Activated naive CD4-positive, alpha-beta T cell treated with anti-CD3 and anti-CD28 coated beads, Interleukin-2, amount 10 ng/mL, durations not matched to agents 7 days and 5 days (primary cell): Measurements from ENCODE around the gene PKMYT1.

ENCODE experiments used
- CTCF ChIA-PET: fragments of 350-600 bp; sonication (Branson Sonifier 250); formaldehyde crosslinking; loops from one replicate; lab custom pipeline; 2021; ENCODE audit warnings: antibody characterized with exemption; lab: Charles Lee
- DNase-seq: peaks from one replicate; pipeline ENCODE4 v3.0.0-alpha.2; 2020
- H3K27ac Mint-ChIP-seq: one replicate; pipeline ENCODE4 v1.8.0; 2021; ENCODE audit warnings: mild to moderate bottlenecking, moderate library complexity, mixed read lengths
- H3K27me3 Mint-ChIP-seq: one replicate; pipeline ENCODE4 v1.8.0; 2021; ENCODE audit warnings: mild to moderate bottlenecking, mixed read lengths
- H3K36me3 Mint-ChIP-seq: one replicate; pipeline ENCODE4 v1.8.0; 2021; ENCODE audit warnings: mixed read lengths
- H3K4me1 Mint-ChIP-seq: one replicate; pipeline ENCODE4 v1.8.0; 2021; ENCODE audit warnings: mixed read lengths
- H3K4me3 Mint-ChIP-seq: one replicate; pipeline ENCODE4 v1.8.0; 2021; ENCODE audit warnings: mild to moderate bottlenecking, moderate library complexity, mixed read lengths
- H3K9me3 Mint-ChIP-seq: one replicate; pipeline ENCODE4 v1.8.0; 2021; ENCODE audit warnings: mixed read lengths

The PKMYT1 gene

GRCh38 chr16:3000540-3000939 is 20.3 kb upstream of the PKMYT1 start:
- CTCF ChIA-PET = interaction anchor here (0.6 to 17.3 kb wide), 2 partner anchors 26 to 36 kb away, joined by 3 to 300 read pairs; partner anchors contain the start of genes CLDN6, HCFC1R1, THOC6 and TNFRSF12A
- Mint-ChIP-seq H3K9me3 (no peaks in the 10 kb centered on the region), H3K36me3 (no peaks in the 10 kb centered on the region), H3K4me3 (no peak overlapping the region), H3K27me3 (peaks cover 69% of the 10 kb centered on the region), H3K4me1 (peaks cover 6% of the 10 kb centered on the region), H3K27ac (no peak overlapping the region)
- no peak for DNase-seq

DNA sequence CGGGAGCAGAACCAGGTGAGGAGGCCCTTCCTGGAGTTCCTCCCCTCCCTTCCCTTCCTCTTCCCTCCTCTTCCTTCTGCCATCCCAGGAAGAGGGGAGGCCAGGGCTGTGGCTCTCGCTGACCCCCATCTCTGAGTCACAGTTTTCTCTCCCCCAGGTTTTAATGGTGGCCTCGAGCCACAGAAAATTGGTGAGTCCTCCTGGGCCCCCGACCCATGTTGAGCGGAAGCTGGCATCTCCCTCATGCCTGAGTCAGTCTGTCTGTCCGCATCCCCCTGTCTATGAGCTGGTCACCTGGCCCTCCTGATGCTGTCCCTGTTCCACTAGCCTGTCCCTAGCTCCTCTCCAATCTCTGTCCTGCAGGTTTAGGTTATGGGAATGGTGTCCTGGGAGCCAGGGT is 19.7 kb upstream of the PKMYT1 start:
- H3K27ac Mint-ChIP-seq = no peak overlapping the region
- CTCF ChIA-PET = interaction anchor here (17.3 kb wide), 1 partner anchor 27 kb away, joined by 300 read pairs; the partner anchor contains the start of genes CLDN6, HCFC1R1, THOC6 and TNFRSF12A
- no peak overlapping the region for H3K4me3 Mint-ChIP-seq
- peaks cover 5% of the 10 kb centered on the region for H3K4me1 Mint-ChIP-seq
- H3K36me3 Mint-ChIP-seq = no peaks in the 10 kb centered on the region
- no peaks in the 10 kb centered on the region for H3K9me3 Mint-ChIP-seq
- H3K27me3 Mint-ChIP-seq = peaks cover 66% of the 10 kb centered on the region
- no peak for DNase-seq

DNA sequence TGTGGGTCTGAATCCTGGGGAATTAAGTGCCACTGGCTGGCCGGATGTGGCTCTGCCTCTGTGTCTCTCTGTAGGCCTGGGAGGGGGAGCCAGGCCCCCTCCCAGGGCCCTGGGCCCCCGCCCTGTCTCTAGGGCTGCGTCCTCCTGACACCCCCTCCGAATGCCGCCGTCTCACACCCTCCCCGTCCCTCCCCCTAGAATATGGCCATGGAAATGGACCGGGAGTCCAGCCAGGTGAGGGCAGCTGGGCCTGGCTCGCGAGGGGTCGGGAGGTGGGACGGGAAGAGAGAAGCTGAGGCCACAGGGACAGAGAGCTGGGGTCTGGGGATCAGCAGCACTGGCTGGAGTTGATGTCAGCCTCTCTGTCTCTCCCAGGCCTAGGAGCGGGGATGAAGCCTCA is 16.1 kb upstream of the PKMYT1 start:
- H3K36me3 Mint-ChIP-seq = no peaks in the 10 kb centered on the region
- H3K27me3 Mint-ChIP-seq = peaks cover 72% of the 10 kb centered on the region
- H3K4me1 Mint-ChIP-seq = no peaks in the 10 kb centered on the region
- CTCF ChIA-PET = interaction anchor here (17.3 kb wide), 1 partner anchor 31 kb away, joined by 300 read pairs; the partner anchor contains the start of genes CLDN6, HCFC1R1, THOC6 and TNFRSF12A
- no peak overlapping the region for H3K27ac Mint-ChIP-seq
- no peaks in the 10 kb centered on the region for H3K9me3 Mint-ChIP-seq
- DNase-seq = no peak
- H3K4me3 Mint-ChIP-seq = no peak overlapping the region

DNA sequence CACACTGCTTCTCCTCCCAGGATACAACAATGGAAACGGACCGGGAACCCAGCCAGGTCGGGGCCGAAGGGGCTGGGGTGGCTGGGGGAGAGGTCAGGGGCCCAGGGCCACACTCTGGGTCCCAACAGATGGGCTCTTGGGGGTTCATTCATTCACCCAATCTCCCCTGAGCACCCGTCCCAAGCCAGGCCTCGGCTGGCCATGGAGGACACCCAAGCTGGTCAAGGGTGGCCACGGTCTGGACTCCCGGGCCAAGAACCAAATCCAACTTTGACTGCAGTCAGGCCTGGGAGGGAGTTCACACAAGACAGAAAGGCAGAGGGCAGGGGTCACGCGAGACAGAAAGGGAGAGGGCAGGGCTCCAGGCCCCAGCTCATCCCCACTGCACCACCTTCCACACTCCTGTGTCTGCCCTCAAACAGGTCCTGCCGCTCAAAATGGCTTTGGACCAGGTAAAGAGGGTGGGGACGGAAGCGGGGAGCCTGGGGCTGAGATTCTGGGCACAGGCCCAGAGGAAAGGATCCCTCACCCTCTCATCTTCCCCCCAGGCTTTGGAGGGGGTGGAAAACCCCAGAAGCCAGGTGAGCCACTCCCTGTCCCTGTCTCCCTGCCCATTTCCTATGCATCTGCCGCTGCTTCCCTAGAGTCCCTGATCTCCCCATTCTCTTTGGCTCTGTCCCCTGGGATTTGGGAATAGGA is 12.3 kb upstream of the PKMYT1 start:
- H3K27me3 Mint-ChIP-seq = peaks cover 73% of the 10 kb centered on the region
- H3K9me3 Mint-ChIP-seq = no peaks in the 10 kb centered on the region
- H3K36me3 Mint-ChIP-seq = no peaks in the 10 kb centered on the region
- H3K4me1 Mint-ChIP-seq = no peaks in the 10 kb centered on the region
- H3K27ac Mint-ChIP-seq = no peak overlapping the region
- no peak for DNase-seq
- CTCF ChIA-PET = interaction anchor here (1.2 kb wide), 1 partner anchor 35 kb away, joined by 3 read pairs; no protein-coding TSS in a partner anchor
- H3K4me3 Mint-ChIP-seq = no peak overlapping the region

DNA sequence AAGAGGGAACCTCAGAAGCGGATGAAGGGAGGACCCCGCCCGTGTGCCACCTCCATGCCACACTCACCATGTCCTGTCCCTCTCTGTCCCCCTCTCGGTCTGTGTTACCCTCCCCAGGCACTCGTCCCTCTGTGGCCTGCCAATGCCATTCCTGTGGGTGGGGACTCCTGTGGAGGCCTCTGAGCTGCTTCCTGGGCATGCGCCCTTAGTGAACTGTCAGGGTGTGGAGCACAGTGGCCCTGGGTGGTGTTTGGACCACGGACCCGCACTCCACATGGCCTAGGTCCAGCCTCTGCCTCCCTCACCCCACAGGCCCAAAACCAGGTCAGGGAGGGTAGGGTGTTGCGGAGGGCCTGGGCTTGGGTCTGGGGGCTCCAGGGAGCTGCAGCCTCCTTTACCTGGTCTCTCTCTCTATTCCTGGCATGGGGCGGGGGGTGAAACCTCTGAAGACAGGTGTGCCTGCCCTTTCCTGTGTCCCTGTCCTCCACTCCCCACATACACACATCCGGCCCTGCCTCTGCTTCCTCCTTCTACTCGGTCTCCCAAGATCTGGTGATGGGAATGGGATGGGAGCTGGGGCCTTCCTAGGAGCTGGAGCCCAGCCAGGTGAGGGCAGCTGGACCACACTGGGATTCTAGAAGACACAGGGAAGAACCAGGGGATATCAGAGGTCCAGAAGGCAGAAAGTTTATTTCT is 11.5 kb upstream of the PKMYT1 start:
- H3K9me3 Mint-ChIP-seq = no peaks in the 10 kb centered on the region
- H3K36me3 Mint-ChIP-seq = no peaks in the 10 kb centered on the region
- H3K4me3 Mint-ChIP-seq = no peak overlapping the region
- H3K4me1 Mint-ChIP-seq = no peaks in the 10 kb centered on the region
- peaks cover 69% of the 10 kb centered on the region for H3K27me3 Mint-ChIP-seq
- CTCF ChIA-PET = interaction anchor here (1.2 kb wide), 1 partner anchor 36 kb away, joined by 3 read pairs; no protein-coding TSS in a partner anchor
- no peak for DNase-seq
- no peak overlapping the region for H3K27ac Mint-ChIP-seq

DNA sequence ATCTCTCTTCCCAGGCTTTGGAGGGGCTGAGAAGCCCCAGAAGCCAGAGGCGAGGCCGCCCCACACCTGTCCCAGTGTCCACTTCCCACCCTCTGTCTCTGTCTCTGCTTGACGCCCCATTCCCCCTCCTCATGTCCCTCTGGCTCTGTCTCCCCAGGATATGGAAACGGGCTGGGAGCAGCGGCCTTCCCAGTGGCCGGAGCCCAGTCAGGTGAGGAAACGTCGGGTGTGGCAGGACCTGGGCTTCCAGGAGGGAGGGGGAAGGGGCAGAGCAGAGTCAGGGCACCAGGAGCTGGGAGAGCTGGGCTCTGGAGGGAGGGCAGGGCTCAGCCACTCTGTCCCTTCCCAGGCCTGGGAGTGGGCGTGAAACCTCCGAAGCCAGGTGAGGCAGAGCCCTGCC is 10.6 kb upstream of the PKMYT1 start:
- H3K27me3 Mint-ChIP-seq = peaks cover 69% of the 10 kb centered on the region
- H3K9me3 Mint-ChIP-seq = no peaks in the 10 kb centered on the region
- DNase-seq = no peak
- no peaks in the 10 kb centered on the region for H3K36me3 Mint-ChIP-seq
- CTCF ChIA-PET = no interaction called here
- H3K4me1 Mint-ChIP-seq = no peaks in the 10 kb centered on the region
- no peak overlapping the region for H3K4me3 Mint-ChIP-seq
- no peak overlapping the region for H3K27ac Mint-ChIP-seq

GRCh38 chr16:2988590-2989099 is 8.4 kb upstream of the PKMYT1 start:
- H3K9me3 Mint-ChIP-seq = no peaks in the 10 kb centered on the region
- H3K27ac Mint-ChIP-seq = no peak overlapping the region
- H3K4me3 Mint-ChIP-seq = no peak overlapping the region
- H3K27me3 Mint-ChIP-seq = peaks cover 76% of the 10 kb centered on the region
- H3K36me3 Mint-ChIP-seq = no peaks in the 10 kb centered on the region
- DNase-seq = no peak
- peaks cover 5% of the 10 kb centered on the region for H3K4me1 Mint-ChIP-seq
- CTCF ChIA-PET = interaction anchor here (1.1 kb wide), 1 partner anchor 18 kb away, joined by 3 read pairs; no protein-coding TSS in a partner anchor

DNA sequence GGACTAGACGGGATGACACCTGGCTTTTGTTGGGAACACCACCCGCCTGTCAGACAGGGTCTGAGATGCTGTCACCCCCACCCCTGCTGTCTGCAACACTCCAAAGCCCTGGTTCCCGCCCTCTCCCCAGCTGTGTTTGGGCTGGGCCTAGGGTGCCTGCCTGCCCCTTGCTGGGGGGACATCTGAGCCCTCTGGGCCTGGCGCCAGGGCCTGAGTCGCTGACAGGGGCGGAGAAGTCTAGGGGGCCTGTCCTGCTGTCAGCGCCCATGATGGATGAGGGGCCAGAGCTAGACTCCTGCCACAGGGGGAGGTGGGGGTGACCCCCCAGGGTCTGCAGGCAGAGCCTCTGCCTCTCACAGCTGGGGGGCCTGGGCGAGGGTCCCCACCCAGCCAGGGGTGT is 7.6 kb upstream of the PKMYT1 start:
- CTCF ChIA-PET = interaction anchor here (1.0 to 1.1 kb wide), 2 partner anchors 19 to 40 kb away, joined by 3 read pairs; no protein-coding TSS in a partner anchor

DNA sequence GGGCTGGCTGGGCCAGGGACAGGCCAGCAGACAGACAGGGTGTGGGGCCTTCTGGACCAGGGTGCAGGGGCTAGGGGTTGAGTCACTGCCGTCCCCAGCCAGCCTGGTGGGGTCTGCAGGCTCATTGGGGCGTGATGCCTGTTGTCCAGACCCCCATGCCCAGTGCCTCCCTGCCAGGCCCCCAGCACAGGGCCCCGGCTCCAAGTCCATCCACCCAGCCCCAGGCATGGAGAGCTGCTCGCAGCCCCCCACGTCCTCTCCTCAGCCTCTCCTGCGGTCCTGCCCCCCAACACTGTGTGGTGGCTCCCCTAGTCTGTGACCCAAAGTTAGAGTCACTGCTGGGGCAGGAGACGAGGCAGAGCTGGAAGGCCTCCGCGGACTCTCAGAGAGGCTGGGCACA is 7.0 kb upstream of the PKMYT1 start:
- peaks cover 80% of the 10 kb centered on the region for H3K27me3 Mint-ChIP-seq
- H3K4me1 Mint-ChIP-seq = peaks cover 12% of the 10 kb centered on the region
- CTCF ChIA-PET = interaction anchor here (1.0 kb wide), 1 partner anchor 41 kb away, joined by 3 read pairs; no protein-coding TSS in a partner anchor
- H3K4me3 Mint-ChIP-seq = no peak overlapping the region
- no peak overlapping the region for H3K27ac Mint-ChIP-seq
- no peaks in the 10 kb centered on the region for H3K36me3 Mint-ChIP-seq
- no peaks in the 10 kb centered on the region for H3K9me3 Mint-ChIP-seq
- DNase-seq = no peak

More for the DNA sequence above, 7.6 kb upstream of the PKMYT1 start:
- H3K36me3 Mint-ChIP-seq = no peaks in the 10 kb centered on the region
- H3K27me3 Mint-ChIP-seq = peaks cover 78% of the 10 kb centered on the region
- H3K27ac Mint-ChIP-seq = no peak overlapping the region
- H3K4me1 Mint-ChIP-seq = peaks cover 10% of the 10 kb centered on the region
- no peaks in the 10 kb centered on the region for H3K9me3 Mint-ChIP-seq
- no peak overlapping the region for H3K4me3 Mint-ChIP-seq
- no peak for DNase-seq

DNA sequence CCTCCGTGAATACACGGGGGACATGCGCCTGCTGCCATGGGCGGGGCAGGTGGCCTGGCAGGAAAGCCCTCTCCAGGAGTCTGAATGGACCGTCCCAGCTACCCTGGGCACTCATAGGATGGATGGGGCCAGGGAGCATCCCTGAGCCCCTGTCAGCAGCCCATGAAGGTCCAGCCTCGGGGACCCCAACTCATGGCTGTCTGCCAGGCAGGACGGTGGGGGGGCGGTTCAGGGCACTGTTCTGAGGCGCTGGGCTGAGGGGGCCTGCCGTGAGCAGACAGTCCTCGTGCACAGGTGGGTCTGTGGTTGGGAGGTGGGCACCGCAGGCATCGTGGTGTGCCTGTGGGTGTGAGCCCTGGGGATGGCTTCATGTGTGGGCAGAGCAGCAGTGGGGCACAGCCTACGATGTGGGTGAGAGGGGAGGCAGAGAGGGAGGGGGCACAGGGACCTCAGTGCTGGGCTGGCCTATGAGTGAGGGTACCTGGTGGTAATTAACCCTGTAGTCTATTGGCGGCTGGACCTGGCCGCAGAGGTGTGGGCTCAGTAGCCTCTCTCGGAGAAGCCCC is 6.5 kb upstream of the PKMYT1 start:
- Mint-ChIP-seq H3K27me3 (peaks cover 76% of the 10 kb centered on the region), H3K27ac (no peak overlapping the region), H3K9me3 (no peaks in the 10 kb centered on the region), H3K4me1 (peaks cover 15% of the 10 kb centered on the region), H3K4me3 (no peak overlapping the region), H3K36me3 (no peaks in the 10 kb centered on the region)
- DNase-seq = no peak
- CTCF ChIA-PET = interaction anchor here (1.0 kb wide), 1 partner anchor 41 kb away, joined by 3 read pairs; no protein-coding TSS in a partner anchor

DNA sequence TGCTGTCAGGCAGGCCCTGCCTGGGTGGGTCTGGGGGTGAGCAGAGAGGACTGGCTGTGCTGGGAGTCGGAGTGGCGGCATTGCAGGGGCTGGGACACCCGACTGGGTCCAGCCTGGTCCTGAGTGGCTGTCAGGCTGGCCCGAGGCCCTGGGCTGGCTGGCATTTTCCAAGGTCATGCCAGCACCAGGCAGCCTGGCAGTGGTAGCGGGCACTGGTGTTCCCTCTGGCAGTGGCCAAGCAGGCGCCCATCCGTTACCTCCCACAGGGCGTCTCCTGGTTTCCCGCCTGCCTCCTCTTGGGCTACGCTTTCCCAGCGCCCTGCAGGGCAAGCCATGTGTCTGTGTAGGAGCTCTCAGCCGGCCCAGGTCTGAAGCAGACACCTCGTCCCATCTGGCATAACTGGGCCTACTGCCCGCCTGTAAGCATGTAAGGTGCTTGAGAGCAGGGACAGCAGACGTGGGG is 5.7 kb upstream of the PKMYT1 start:
- H3K27ac Mint-ChIP-seq = no peak overlapping the region
- H3K27me3 Mint-ChIP-seq = peaks cover 69% of the 10 kb centered on the region
- H3K36me3 Mint-ChIP-seq = no peaks in the 10 kb centered on the region
- no peak for DNase-seq
- CTCF ChIA-PET = interaction anchor here (1.4 to 1.6 kb wide), 2 partner anchors 8 to 22 kb away, joined by 3 to 4 read pairs; partner anchors contain the start of gene KREMEN2
- no peak overlapping the region for H3K4me3 Mint-ChIP-seq
- H3K4me1 Mint-ChIP-seq = peaks cover 23% of the 10 kb centered on the region
- H3K9me3 Mint-ChIP-seq = no peaks in the 10 kb centered on the region

DNA sequence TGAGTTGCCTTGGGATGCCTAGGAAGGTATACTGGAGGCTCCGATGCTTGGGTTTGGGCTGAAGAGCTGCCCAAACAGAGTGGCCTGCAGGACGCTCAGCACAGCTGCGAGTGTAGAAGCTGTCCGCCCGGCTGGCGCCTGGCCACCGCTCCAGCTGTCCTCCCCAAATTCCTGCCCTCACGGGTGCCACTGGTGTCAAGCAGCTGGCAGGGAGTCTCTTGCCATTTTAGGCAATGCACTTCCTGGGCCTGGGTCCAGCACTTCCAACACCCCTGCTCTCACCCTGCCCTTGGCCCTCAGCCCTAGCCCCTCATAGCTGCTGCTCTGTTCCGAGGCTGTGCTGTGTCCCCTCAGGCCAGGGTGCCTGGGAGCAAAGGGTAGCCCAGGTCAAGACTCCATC is 5.2 kb upstream of the PKMYT1 start:
- Mint-ChIP-seq H3K4me1 (peaks cover 26% of the 10 kb centered on the region), H3K9me3 (no peaks in the 10 kb centered on the region), H3K27ac (no peak overlapping the region), H3K27me3 (peaks cover 65% of the 10 kb centered on the region), H3K36me3 (no peaks in the 10 kb centered on the region), H3K4me3 (no peak overlapping the region)
- CTCF ChIA-PET = interaction anchor here (1.4 to 1.6 kb wide), 2 partner anchors 8 to 22 kb away, joined by 3 to 4 read pairs; partner anchors contain the start of gene KREMEN2
- no peak for DNase-seq

- Mint-ChIP-seq H3K9me3 (no peaks in the 10 kb centered on the region), H3K4me1 (peaks cover 30% of the 10 kb centered on the region), H3K36me3 (no peaks in the 10 kb centered on the region), H3K27me3 (peaks cover 48% of the 10 kb centered on the region), H3K4me3 (peak overlapping the region; percentile 38), H3K27ac (no peak overlapping the region)
- DNase-seq = peak; percentile 79
- CTCF ChIA-PET = interaction anchor here (0.6 to 1.2 kb wide), 4 partner anchors 19 to 57 kb away, joined by 3 read pairs; no protein-coding TSS in a partner anchor
Observed at GRCh38 chr16:2983706-2984136, 3.5 kb upstream of the PKMYT1 start.
